D721Med (cell line): ENCODE results near the gene SHPK.

ENCODE experiments used
- DNase-seq: peaks from one replicate; pipeline ENCODE4 v3.0.0; 2011; ENCODE audit warnings: low spot score; ENCODE audit not compliant: insufficient read length
- FAIRE-seq: peaks from 2 replicates; lab custom pipeline; 2011; peaks lifted over from hg19 to GRCh38; lab: Jason Lieb, UNC
- TF ChIP-seq, protein P1 (sequence below): IDR thresholded peaks from 2 replicates; pipeline ENCODE4 v1.5.1; 2012; ENCODE audit warnings: mild to moderate bottlenecking, control low read depth; ENCODE audit not compliant: insufficient read depth; ENCODE audit errors: missing control alignments

SHPK gene

GRCh38 chr17:3630781-3631180 lies 5.3 kb downstream of the SHPK start:
- FAIRE-seq: no peak
- TF ChIP-seq, protein P1, sequence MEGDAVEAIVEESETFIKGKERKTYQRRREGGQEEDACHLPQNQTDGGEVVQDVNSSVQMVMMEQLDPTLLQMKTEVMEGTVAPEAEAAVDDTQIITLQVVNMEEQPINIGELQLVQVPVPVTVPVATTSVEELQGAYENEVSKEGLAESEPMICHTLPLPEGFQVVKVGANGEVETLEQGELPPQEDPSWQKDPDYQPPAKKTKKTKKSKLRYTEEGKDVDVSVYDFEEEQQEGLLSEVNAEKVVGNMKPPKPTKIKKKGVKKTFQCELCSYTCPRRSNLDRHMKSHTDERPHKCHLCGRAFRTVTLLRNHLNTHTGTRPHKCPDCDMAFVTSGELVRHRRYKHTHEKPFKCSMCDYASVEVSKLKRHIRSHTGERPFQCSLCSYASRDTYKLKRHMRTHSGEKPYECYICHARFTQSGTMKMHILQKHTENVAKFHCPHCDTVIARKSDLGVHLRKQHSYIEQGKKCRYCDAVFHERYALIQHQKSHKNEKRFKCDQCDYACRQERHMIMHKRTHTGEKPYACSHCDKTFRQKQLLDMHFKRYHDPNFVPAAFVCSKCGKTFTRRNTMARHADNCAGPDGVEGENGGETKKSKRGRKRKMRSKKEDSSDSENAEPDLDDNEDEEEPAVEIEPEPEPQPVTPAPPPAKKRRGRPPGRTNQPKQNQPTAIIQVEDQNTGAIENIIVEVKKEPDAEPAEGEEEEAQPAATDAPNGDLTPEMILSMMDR: no peak
- DNase-seq: no peak

DNA sequence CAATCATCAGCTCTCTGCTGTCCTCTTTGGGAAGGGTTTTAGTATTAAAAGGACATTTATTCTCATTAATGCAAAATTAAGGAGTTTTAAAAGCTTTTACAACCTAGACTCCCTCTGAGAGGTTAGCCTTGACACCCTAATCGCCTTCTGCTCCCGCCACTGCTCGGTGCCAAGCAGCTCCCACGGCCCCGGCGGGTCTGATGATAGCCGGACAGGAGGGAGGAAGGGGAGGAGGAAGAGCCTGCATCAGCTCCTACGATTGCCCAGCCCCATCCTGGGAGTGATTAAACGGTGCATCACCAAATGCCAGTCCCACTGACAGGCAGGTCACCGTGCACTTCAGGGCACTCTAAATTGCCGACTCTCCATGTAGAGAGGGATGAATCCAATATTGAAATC lies 8.3 kb downstream of the SHPK start:
- TF ChIP-seq, protein P1: no peak
- no peak for DNase-seq
- FAIRE-seq: no peak

- DNase-seq: no peak
- TF ChIP-seq, protein P1: no peak
- FAIRE-seq: no peak
These were observed 8.9 kb downstream of the SHPK start for GRCh38 chr17:3626831-3627768.

GRCh38 chr17:3622977-3623594 lies 13.0 kb downstream of the SHPK start:
- no peak for FAIRE-seq
- TF ChIP-seq, protein P1: no peak

GRCh38 chr17:3621146-3621720 lies 14.8 kb downstream of the SHPK start:
- TF ChIP-seq, protein P1: no peak
- FAIRE-seq: no peak
- no peak for DNase-seq

More at GRCh38 chr17:3622977-3623594, 13.0 kb downstream of the SHPK start:
- DNase-seq: no peak

- TF ChIP-seq, protein P1: no peak
- FAIRE-seq: no peak
- DNase-seq: no peak
These were observed 20.7 kb downstream of the SHPK start for GRCh38 chr17:3615160-3615870.
